HepG2 (cell line): Measurements from ENCODE around the gene STK11. TPM values are rescaled to one million over a fixed set of nuclear protein-coding genes. Genes with fewer than 3 reads are reported as not detected.
A peak's percentile ranks its signal among the peaks of the same experiment; 100 is the strongest.

Experiments
- ASH2L ChIP-seq: fragments of 300-600, 200-600 bp; sonication (generic); IDR thresholded peaks from 2 replicates; pipeline ENCODE4 v1.7.0; 2017; ENCODE audit warnings: low read depth, mild to moderate bottlenecking, moderate library complexity, mixed read lengths, low read length; ENCODE audit not compliant: insufficient read length
- BATF2 ChIP-seq: sonication (generic); formaldehyde crosslinking; IDR thresholded peaks from 2 replicates; pipeline ENCODE4 v1.8.0; 2022; ENCODE audit warnings: mild to moderate bottlenecking, missing genetic modification reagents, moderate library complexity
- FIP1L1 ChIP-seq: fragments of 200-400 bp; formaldehyde crosslinking; IDR thresholded peaks from 2 replicates; pipeline ENCODE4 v1.6.1; 2018; ENCODE audit warnings: low read depth, mild to moderate bottlenecking, low read length, moderate library complexity, borderline replicate concordance; ENCODE audit not compliant: insufficient read depth
- FUBP1 ChIP-seq: sonication (generic); formaldehyde crosslinking; IDR thresholded peaks from 2 replicates; pipeline ENCODE4 v1.5.1; 2020; ENCODE audit warnings: missing genetic modification reagents, mild to moderate bottlenecking, borderline replicate concordance
- HNRNPLL ChIP-seq: fragments of 200-400 bp; formaldehyde crosslinking; IDR thresholded peaks from 2 replicates; pipeline ENCODE4 v1.6.1; 2017; ENCODE audit warnings: mild to moderate bottlenecking, low read depth, low read length; ENCODE audit not compliant: poor library complexity, severe bottlenecking
- NFRKB ChIP-seq: fragments of 450-650 bp; IDR thresholded peaks from 2 replicates; pipeline ENCODE4 v1.6.1; 2017
- RBFOX2 ChIP-seq: fragments of 200-400 bp; formaldehyde crosslinking; IDR thresholded peaks from 2 replicates; pipeline ENCODE4 v1.6.1; 2017; ENCODE audit warnings: low read depth, mild to moderate bottlenecking, low read length
- SNRNP70 ChIP-seq: fragments of 200-400 bp; formaldehyde crosslinking; IDR thresholded peaks from 2 replicates; pipeline ENCODE4 v1.6.1; 2017; ENCODE audit warnings: mild to moderate bottlenecking, low read depth, low read length, moderate library complexity
- TAF1 ChIP-seq: sonication (generic); formaldehyde crosslinking; IDR thresholded peaks from 2 replicates; pipeline ENCODE4 v1.4.0; 2020; ENCODE audit warnings: missing genetic modification reagents
- ZBTB1 ChIP-seq: sonication (generic); formaldehyde crosslinking; IDR thresholded peaks from 2 replicates; pipeline ENCODE4 v1.4.0; 2020; ENCODE audit warnings: missing genetic modification reagents, borderline replicate concordance
- ZBTB7A ChIP-seq: sonication (generic); formaldehyde crosslinking; IDR thresholded peaks from 2 replicates; pipeline ENCODE4 v1.8.0; 2022; ENCODE audit warnings: mild to moderate bottlenecking, missing genetic modification reagents
- ZGPAT ChIP-seq: IDR thresholded peaks from 2 replicates; pipeline ENCODE4 v1.6.1; 2016; ENCODE audit warnings: mild to moderate bottlenecking
- ZNF121 ChIP-seq: sonication (generic); formaldehyde crosslinking; IDR thresholded peaks from 2 replicates; pipeline ENCODE4 v1.5.0; 2020; ENCODE audit warnings: mild to moderate bottlenecking, missing genetic modification reagents
- ZNF20 ChIP-seq: sonication (generic); formaldehyde crosslinking; IDR thresholded peaks from 2 replicates; pipeline ENCODE4 v1.4.0; 2020; ENCODE audit warnings: mild to moderate bottlenecking, moderate library complexity, missing genetic modification reagents
- ZNF260 ChIP-seq: sonication (generic); formaldehyde crosslinking; IDR thresholded peaks from 2 replicates; pipeline ENCODE4 v1.4.0; 2020; ENCODE audit warnings: missing genetic modification reagents, low read depth, mild to moderate bottlenecking, borderline replicate concordance
- ZNF33B ChIP-seq: sonication (generic); formaldehyde crosslinking; IDR thresholded peaks from 2 replicates; pipeline ENCODE4 v1.5.1; 2020; ENCODE audit warnings: mild to moderate bottlenecking, missing genetic modification reagents
- ZNF382 ChIP-seq: sonication (generic); formaldehyde crosslinking; IDR thresholded peaks from 2 replicates; pipeline ENCODE4 v1.5.0; 2020; ENCODE audit warnings: missing genetic modification reagents, mild to moderate bottlenecking, borderline replicate concordance
- ZNF431 ChIP-seq: sonication (generic); formaldehyde crosslinking; IDR thresholded peaks from 2 replicates; pipeline ENCODE4 v1.9.0; 2022; ENCODE audit warnings: missing genetic modification reagents, low read depth, mild to moderate bottlenecking, borderline replicate concordance
- ZNF501 ChIP-seq: sonication (generic); formaldehyde crosslinking; IDR thresholded peaks from 2 replicates; pipeline ENCODE4 v1.5.1; 2020; ENCODE audit warnings: mild to moderate bottlenecking, moderate library complexity, missing genetic modification reagents
- ZNF577 ChIP-seq: sonication (generic); formaldehyde crosslinking; IDR thresholded peaks from 2 replicates; pipeline ENCODE4 v1.4.0; 2020; ENCODE audit warnings: mild to moderate bottlenecking, low read depth, missing genetic modification reagents, borderline replicate concordance
- ZNF691 ChIP-seq: sonication (generic); formaldehyde crosslinking; IDR thresholded peaks from 2 replicates; pipeline ENCODE4 v1.4.0; 2020; ENCODE audit warnings: missing genetic modification reagents, low read depth, mild to moderate bottlenecking, borderline replicate concordance
- ZNF720 ChIP-seq: sonication (generic); formaldehyde crosslinking; IDR thresholded peaks from 2 replicates; pipeline ENCODE4 v1.4.0; 2020; ENCODE audit warnings: missing genetic modification reagents
- ZNF740 ChIP-seq: sonication (generic); formaldehyde crosslinking; IDR thresholded peaks from 2 replicates; pipeline ENCODE4 v1.4.0; 2020; ENCODE audit warnings: missing genetic modification reagents
- ZNF749 ChIP-seq: sonication (generic); formaldehyde crosslinking; IDR thresholded peaks from 2 replicates; pipeline ENCODE4 v1.8.0; 2022; ENCODE audit warnings: mild to moderate bottlenecking, missing genetic modification reagents, moderate library complexity, borderline replicate concordance
- ZNF850 ChIP-seq: sonication (generic); formaldehyde crosslinking; conservative IDR thresholded peaks from 2 replicates; pipeline ENCODE4 v1.9.0; 2021; ENCODE audit warnings: mild to moderate bottlenecking, missing genetic modification reagents
- ZSCAN12 ChIP-seq: sonication (generic); formaldehyde crosslinking; IDR thresholded peaks from 2 replicates; pipeline ENCODE4 v1.9.0; 2021; ENCODE audit warnings: mild to moderate bottlenecking, missing genetic modification reagents
- polyA plus RNA-seq, 8 experiments: library from polyadenylated mRNA; depleted of rRNA in 3 of 8; stranded (reverse) in 7 of 8; unstranded in 1 of 8; fragments of >200 nt; fragmentation: Illumina TruSeq in 4 of 8; extraction: Trizol in 4 of 8; gene quantifications; 2 replicates each; pipeline versions ENCODE4 v1.2.1 to v1.2.3, GENCODE V29; 2011 to 2016; ENCODE audit warnings: low read depth in 4 of 8, missing spikeins in 1 of 8, mixed read lengths in 1 of 8; ENCODE audit not compliant: insufficient read depth in 1 of 8
- total RNA-seq, 5 experiments: library from RNA; depleted of rRNA; stranded (reverse); fragments of >200 nt; fragmentation: Illumina TruSeq; extraction: Trizol; gene quantifications; 2 replicates each; pipeline ENCODE4 v1.2.3, GENCODE V29; 2016; ENCODE audit warnings: low read depth in 1 of 5

STK11 gene
- total and polyA plus RNA-seq, 2 of the 13 experiments (the other 11 are each of a cell fraction or from before 2014, with no cell fraction given) = 27.5 to 43.6 TPM

- TF ChIP-seq ZNF33B (CRISPR knock-in tag) (no peak), ZNF501 (CRISPR knock-in tag) (peak; percentile 18; the same call in 1 of the 2 replicates), ASH2L (peak; percentile 46), ZNF260 (CRISPR knock-in tag) (no peak), FIP1L1 (no peak), ZNF431 (CRISPR knock-in tag) (no peak), BATF2 (0 out of 2 replicates have a peak, but pooled peaks have one; percentile 0), ZNF850 (0 out of 2 replicates have a peak, but pooled peaks have one; percentile 9), ZGPAT (CRISPR knock-in tag) (no peak), ZNF577 (CRISPR knock-in tag) (no peak), FUBP1 (CRISPR knock-in tag) (no peak), ZNF20 (0 out of 2 replicates have a peak, but pooled peaks have one; percentile 12), RBFOX2 (peak; percentile 88), SNRNP70 (no peak), ZNF382 (no peak), NFRKB (no peak), ZBTB7A (0 out of 2 replicates have a peak, but pooled peaks have one; percentile 6), ZSCAN12 (CRISPR knock-in tag) (no peak), ZNF740 (CRISPR knock-in tag) (no peak), TAF1 (0 out of 2 replicates have a peak, but pooled peaks have one; percentile 1), HNRNPLL (peak; percentile 14), ZBTB1 (no peak), ZNF691 (CRISPR knock-in tag) (no peak), ZNF121 (peak; percentile 56; the same call in 1 of the 2 replicates), ZNF749 (CRISPR knock-in tag) (no peak), ZNF720 (CRISPR knock-in tag) (no peak)
These were observed 43.3 kb downstream of the STK11 start (continued) for GRCh38 chr19:1248786-1249297.
